K562 (cell line): ENCODE measurements around the gene ELF2. TPM values are rescaled to one million over a fixed set of nuclear protein-coding genes. Genes with fewer than 3 reads are reported as not detected.

ENCODE experiments used
- ARNT ChIP-seq, 2 experiments: fragments of 450-650 bp; IDR thresholded peaks; 2 replicates each; pipeline ENCODE4 v1.6.1; 2016; ENCODE audit warnings: mild to moderate bottlenecking in 1 of 2
- ERF ChIP-seq: fragments of 450-650 bp; formaldehyde crosslinking; IDR thresholded peaks from 2 replicates; pipeline ENCODE4 v1.4.0; 2020; ENCODE audit warnings: mild to moderate bottlenecking, mixed read lengths
- MTA1 ChIP-seq: fragments of 450-650 bp; IDR thresholded peaks from 2 replicates; pipeline ENCODE4 v1.6.1; 2017; ENCODE audit warnings: borderline replicate concordance
- NONO ChIP-seq, 2 experiments: fragments of 200-400 bp in 1 of 2; fragments of 450-650 bp in 1 of 2; formaldehyde crosslinking in 1 of 2; IDR thresholded peaks; 2 replicates each; pipeline ENCODE4 v1.6.1; 2017; ENCODE audit warnings: low read depth in 2 of 2, mild to moderate bottlenecking in 2 of 2, moderate library complexity in 2 of 2, low read length in 1 of 2
- ZNF395 ChIP-seq: fragments of 200-800 bp; sonication (Bioruptor generic); IDR thresholded peaks from 2 replicates; pipeline ENCODE4 v1.6.1; 2017; ENCODE audit warnings: missing genetic modification characterization, missing compliant biosample characterization
- ZNF644 ChIP-seq: fragments of 200-800 bp; sonication (Bioruptor generic); IDR thresholded peaks from 2 replicates; pipeline ENCODE4 v1.6.1; 2016; ENCODE audit warnings: low read depth, missing genetic modification characterization, missing compliant biosample characterization
- polyA plus RNA-seq, 8 experiments: library from polyadenylated mRNA; depleted of rRNA in 4 of 8; stranded (reverse) in 5 of 8; unstranded in 3 of 8; fragments of >200 nt; fragmentation: Nextera tagmentation in 2 of 8; fragmentation: Illumina TruSeq in 1 of 8; extraction: Ambion mirVana in 2 of 8; extraction: Trizol in 1 of 8; gene quantifications; 2 replicates each; pipeline versions ENCODE4 v1.2.1 to v1.2.3, GENCODE V29; 2011 to 2014; ENCODE audit warnings: inconsistent platforms in 1 of 8, missing spikeins in 1 of 8
- total RNA-seq, 7 experiments: library from RNA; depleted of rRNA in 6 of 7; stranded (reverse); fragments of >200 nt in 6 of 7; fragmentation: Illumina TruSeq in 2 of 7; extraction: Trizol in 2 of 7; gene quantifications; 2 replicates each; pipeline versions ENCODE4 v1.2.1 to v1.2.3, GENCODE V29; 2011 to 2021; ENCODE audit warnings: low replicate concordance in 1 of 7
- TF ChIP-seq, protein P1 (sequence below): fragments of 450-650 bp; IDR thresholded peaks from 2 replicates; pipeline ENCODE4 v1.6.1; 2014; ENCODE audit warnings: low read depth, mild to moderate bottlenecking, moderate library complexity, borderline replicate concordance
- TF ChIP-seq, protein P2 (sequence below), 2 experiments: fragments of 450-650 bp; IDR thresholded peaks; 2 replicates each; pipeline ENCODE4 v1.6.1; 2016

ELF2 gene
- total and polyA plus RNA-seq, 9 of the 15 experiments (the other 6 are each of a cell fraction or from before 2014, with no cell fraction given) = 9.4 to 58.7 (median 41.6) TPM

DNA sequence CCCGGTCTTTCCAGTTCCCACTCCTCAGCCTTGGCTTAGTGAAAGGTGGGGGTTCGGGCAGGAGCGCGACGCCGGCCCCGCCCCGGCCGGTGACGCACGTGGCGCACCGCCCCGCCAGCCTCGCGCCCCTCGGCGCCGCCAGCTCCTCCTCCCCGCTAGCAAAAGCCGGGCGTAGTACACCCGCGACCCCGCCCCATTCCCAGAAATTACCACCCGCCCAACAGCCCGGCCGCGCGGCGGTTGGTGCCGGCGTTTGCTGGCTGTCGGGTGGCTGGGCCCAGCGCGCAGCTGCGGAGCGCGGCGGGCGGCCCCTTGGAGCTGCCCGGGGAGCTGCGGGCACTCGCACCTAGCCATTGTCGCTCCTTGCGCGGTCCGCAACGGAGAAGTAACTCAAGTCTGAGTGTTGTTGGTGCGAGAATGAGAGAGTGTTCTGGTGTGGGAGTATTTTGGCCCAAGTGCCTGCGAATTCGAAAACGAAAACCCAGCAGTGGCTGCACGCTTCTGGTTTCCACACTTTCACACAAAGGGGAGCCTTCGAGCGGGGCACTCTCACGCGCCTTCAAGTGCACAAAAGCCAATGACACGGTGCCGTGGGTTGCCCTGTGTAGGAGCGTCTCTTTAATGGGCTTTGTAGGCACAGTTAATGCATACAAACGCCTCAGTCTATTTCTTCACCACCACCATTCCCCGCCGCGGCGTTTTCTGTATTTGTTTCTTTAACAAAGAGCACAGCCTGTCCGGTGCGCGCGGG is 1.0 kb upstream of the ELF2 start (continued):
- TF ChIP-seq, protein P1, sequence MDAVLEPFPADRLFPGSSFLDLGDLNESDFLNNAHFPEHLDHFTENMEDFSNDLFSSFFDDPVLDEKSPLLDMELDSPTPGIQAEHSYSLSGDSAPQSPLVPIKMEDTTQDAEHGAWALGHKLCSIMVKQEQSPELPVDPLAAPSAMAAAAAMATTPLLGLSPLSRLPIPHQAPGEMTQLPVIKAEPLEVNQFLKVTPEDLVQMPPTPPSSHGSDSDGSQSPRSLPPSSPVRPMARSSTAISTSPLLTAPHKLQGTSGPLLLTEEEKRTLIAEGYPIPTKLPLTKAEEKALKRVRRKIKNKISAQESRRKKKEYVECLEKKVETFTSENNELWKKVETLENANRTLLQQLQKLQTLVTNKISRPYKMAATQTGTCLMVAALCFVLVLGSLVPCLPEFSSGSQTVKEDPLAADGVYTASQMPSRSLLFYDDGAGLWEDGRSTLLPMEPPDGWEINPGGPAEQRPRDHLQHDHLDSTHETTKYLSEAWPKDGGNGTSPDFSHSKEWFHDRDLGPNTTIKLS = peak; percentile 11; the same call in 1 of the 2 replicates
- peak; percentile 40 to 45; a peak in 2 of 4 replicates for TF ChIP-seq NONO (IDR thresholded peaks at IDR 0.05; ENCODE audit: low read depth in 2 of 2, low read length in 1 of 2)
- TF ChIP-seq, protein P2, sequence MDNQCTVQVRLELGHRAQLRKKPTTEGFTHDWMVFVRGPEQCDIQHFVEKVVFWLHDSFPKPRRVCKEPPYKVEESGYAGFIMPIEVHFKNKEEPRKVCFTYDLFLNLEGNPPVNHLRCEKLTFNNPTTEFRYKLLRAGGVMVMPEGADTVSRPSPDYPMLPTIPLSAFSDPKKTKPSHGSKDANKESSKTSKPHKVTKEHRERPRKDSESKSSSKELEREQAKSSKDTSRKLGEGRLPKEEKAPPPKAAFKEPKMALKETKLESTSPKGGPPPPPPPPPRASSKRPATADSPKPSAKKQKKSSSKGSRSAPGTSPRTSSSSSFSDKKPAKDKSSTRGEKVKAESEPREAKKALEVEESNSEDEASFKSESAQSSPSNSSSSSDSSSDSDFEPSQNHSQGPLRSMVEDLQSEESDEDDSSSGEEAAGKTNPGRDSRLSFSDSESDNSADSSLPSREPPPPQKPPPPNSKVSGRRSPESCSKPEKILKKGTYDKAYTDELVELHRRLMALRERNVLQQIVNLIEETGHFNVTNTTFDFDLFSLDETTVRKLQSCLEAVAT (IDR thresholded peaks at IDR 0.05) = peak in 1 of 2 experiments; percentile 72; a peak in 2 of 4 replicates
- TF ChIP-seq ERF (CRISPR knock-in tag) = peak; percentile 86; the same call in 1 of the 2 replicates
- TF ChIP-seq ARNT (IDR thresholded peaks at IDR 0.05) = 0 out of 4 replicates have a peak, but pooled peaks of 1 of the 2 experiments have one; percentile 60
- peak; percentile 61; the same call in 1 of the 2 replicates for TF ChIP-seq ZNF395 (CRISPR knock-in tag)
- 0 out of 2 replicates have a peak, but pooled peaks have one; percentile 17 for TF ChIP-seq ZNF644 (tag)
- peak; percentile 24; the same call in 1 of the 2 replicates for TF ChIP-seq MTA1
